Trophoblast cell (in vitro differentiated cells and primary cell): ENCODE measurements around the gene GLDN.

ENCODE experiments used
- DNase-seq, 2 donors: peaks; one replicate each; pipeline ENCODE4 v3.0.0-alpha.2; 2016
- H2AFZ ChIP-seq: 2 replicates; pipeline ENCODE4 v1.6.1; 2013; ENCODE audit warnings: low read length, moderate library complexity, mild to moderate bottlenecking; ENCODE audit not compliant: insufficient read depth, poor library complexity
- H2AK5ac ChIP-seq: 2 replicates; pipeline ENCODE4 v1.6.1; 2013; ENCODE audit warnings: mild to moderate bottlenecking, low read length
- H2BK120ac ChIP-seq: 2 replicates; pipeline ENCODE4 v1.6.1; 2013; ENCODE audit warnings: low read length, mild to moderate bottlenecking, moderate library complexity; ENCODE audit not compliant: insufficient read depth, poor library complexity
- H2BK12ac ChIP-seq: 2 replicates; pipeline ENCODE4 v1.6.1; 2013; ENCODE audit warnings: mild to moderate bottlenecking, low read length, moderate library complexity
- H2BK5ac ChIP-seq: 2 replicates; pipeline ENCODE4 v1.6.1; 2013; ENCODE audit warnings: low read length, low read depth, moderate library complexity, mild to moderate bottlenecking; ENCODE audit not compliant: poor library complexity
- H3K14ac ChIP-seq: 2 replicates; pipeline ENCODE4 v1.6.1; 2013; ENCODE audit warnings: mild to moderate bottlenecking, low read length
- H3K18ac ChIP-seq: 2 replicates; pipeline ENCODE4 v1.6.1; 2013; ENCODE audit warnings: mild to moderate bottlenecking, low read length
- H3K23ac ChIP-seq: 2 replicates; pipeline ENCODE4 v1.6.1; 2013; ENCODE audit warnings: low read length
- H3K27ac ChIP-seq: 2 replicates; pipeline ENCODE4 v1.5.1; 2013; ENCODE audit warnings: low read depth, mild to moderate bottlenecking, inconsistent platforms, low read length, moderate library complexity
- H3K27me3 ChIP-seq: 2 replicates; pipeline ENCODE4 v1.6.1; 2013; ENCODE audit warnings: inconsistent platforms, mild to moderate bottlenecking, low read length, moderate library complexity; ENCODE audit not compliant: insufficient read depth
- H3K36me3 ChIP-seq, 2 experiments: 1 replicate in 1 of 2; 2 replicates in 1 of 2; pipeline ENCODE4 v1.6.1; 2013; ENCODE audit warnings: low read length in 2 of 2, mild to moderate bottlenecking in 2 of 2, moderate library complexity in 1 of 2; ENCODE audit not compliant: insufficient read depth in 2 of 2, control insufficient read depth in 1 of 2
- H3K4ac ChIP-seq: 2 replicates; pipeline ENCODE4 v1.6.1; 2013; ENCODE audit warnings: low read depth, mild to moderate bottlenecking, low read length, moderate library complexity
- H3K4me1 ChIP-seq, 2 experiments: 1 replicate in 1 of 2; 2 replicates in 1 of 2; pipeline ENCODE4 v1.6.1; 2013; ENCODE audit warnings: low read length in 2 of 2, mild to moderate bottlenecking in 2 of 2, moderate library complexity in 1 of 2; ENCODE audit not compliant: insufficient read depth in 2 of 2, control insufficient read depth in 1 of 2
- H3K4me2 ChIP-seq: 2 replicates; pipeline ENCODE4 v1.6.1; 2013; ENCODE audit warnings: inconsistent platforms, mild to moderate bottlenecking, low read length, moderate library complexity
- H3K4me3 ChIP-seq: 2 replicates; pipeline ENCODE4 v1.5.1; 2013; ENCODE audit warnings: mild to moderate bottlenecking, low read depth, low read length, inconsistent platforms
- H3K79me1 ChIP-seq: one replicate; pipeline ENCODE4 v1.6.1; 2013; ENCODE audit warnings: low read length
- H3K79me2 ChIP-seq: 2 replicates; pipeline ENCODE4 v1.6.1; 2013; ENCODE audit warnings: low read length, mild to moderate bottlenecking; ENCODE audit not compliant: control insufficient read depth, insufficient read depth, poor library complexity
- H3K9ac ChIP-seq: 2 replicates; pipeline ENCODE4 v1.6.1; 2013; ENCODE audit warnings: mild to moderate bottlenecking, low read length
- H3K9me3 ChIP-seq: 2 replicates; pipeline ENCODE4 v1.6.1; 2013; ENCODE audit warnings: low read depth, mild to moderate bottlenecking, control low read depth, inconsistent platforms, low read length; ENCODE audit not compliant: insufficient read depth
- H4K12ac ChIP-seq: 2 replicates; pipeline ENCODE4 v1.6.1; 2013; ENCODE audit warnings: low read depth, mild to moderate bottlenecking, low read length, moderate library complexity
- H4K8ac ChIP-seq: 2 replicates; pipeline ENCODE4 v1.6.1; 2013; ENCODE audit warnings: low read depth, mild to moderate bottlenecking, low read length, moderate library complexity
- H4K91ac ChIP-seq: one replicate; pipeline ENCODE4 v1.6.1; 2013; ENCODE audit warnings: low read depth, mild to moderate bottlenecking, low read length, moderate library complexity
- WGBS: extraction: QIAGEN DNeasy Blood & Tissue Kit; methylation state at CpG from one replicate; pipeline ENCODE4 v1.1.7; 2013; ENCODE audit warnings: missing lambda C conversion rate; ENCODE audit not compliant: insufficient read length, insufficient coverage; ENCODE audit errors: extremely low coverage; 5-methylcytosine and 5-hydroxymethylcytosine counted together

GLDN gene

GRCh38 chr15:51375966-51376640 lies 34.6 kb downstream of the GLDN start:
- no peak overlapping the region for H2BK5ac ChIP-seq
- H3K4me3 ChIP-seq: no peak overlapping the region
- WGBS: no CpG with 5 or more reads among the region's 3 CpGs
- no peak overlapping the region for H3K4me2 ChIP-seq
- H4K8ac ChIP-seq: no peak overlapping the region
- DNase-seq: peak; percentile 68 to 98
- peaks cover 2% of the 10 kb centered on the region for H3K9me3 ChIP-seq
- no peak overlapping the region for H3K18ac ChIP-seq
- no peak overlapping the region for H3K9ac ChIP-seq
- no peaks in the 10 kb centered on the region for H3K79me2 ChIP-seq
- no peak overlapping the region for H2AFZ ChIP-seq
- no peak overlapping the region for H2AK5ac ChIP-seq
- no peak overlapping the region for H4K12ac ChIP-seq
- H3K4me1 ChIP-seq: peaks cover 0 to 3% of the 10 kb centered on the region in 2 experiments
- no peak overlapping the region for H3K4ac ChIP-seq
- peak overlapping the region; percentile 41 for H4K91ac ChIP-seq
- no peaks in the 10 kb centered on the region for H3K27me3 ChIP-seq
- H3K14ac ChIP-seq: no peak overlapping the region
- peaks cover 8% of the 10 kb centered on the region for H3K79me1 ChIP-seq
- H3K23ac ChIP-seq: no peak overlapping the region
- H2BK120ac ChIP-seq: no peak overlapping the region
- H3K36me3 ChIP-seq: no peaks in the 10 kb centered on the region
- no peak overlapping the region for H3K27ac ChIP-seq
- H2BK12ac ChIP-seq: no peak overlapping the region

- Histone ChIP-seq H3K9ac (no peak overlapping the region), H2BK120ac (no peak overlapping the region), H3K79me2 (no peaks in the 10 kb centered on the region), H4K12ac (no peak overlapping the region), H3K4me2 (no peak overlapping the region), H3K79me1 (peaks cover 8% of the 10 kb centered on the region), H2AK5ac (no peak overlapping the region), H3K27ac (no peak overlapping the region), H3K23ac (no peak overlapping the region), H4K8ac (no peak overlapping the region), H2AFZ (no peak overlapping the region), H3K36me3 (no peaks in the 10 kb centered on the region), H3K4me3 (no peak overlapping the region), H3K4me1 (peaks cover 0 to 3% of the 10 kb centered on the region in 2 experiments), H3K9me3 (peaks cover 2% of the 10 kb centered on the region), H3K27me3 (no peaks in the 10 kb centered on the region), H4K91ac (peak overlapping the region; percentile 45), H3K14ac (no peak overlapping the region), H3K4ac (no peak overlapping the region), H3K18ac (no peak overlapping the region), H2BK5ac (no peak overlapping the region), H2BK12ac (peak overlapping the region; percentile 87)
- DNase-seq: peak; percentile 65 to 92
- WGBS: no CpG with 5 or more reads among the region's 15 CpGs
These were observed 35.8 kb downstream of the GLDN start for GRCh38 chr15:51377038-51377786.

GRCh38 chr15:51378406-51378805 lies 37.0 kb downstream of the GLDN start:
- no peak overlapping the region for H4K8ac ChIP-seq
- H3K36me3 ChIP-seq: no peaks in the 10 kb centered on the region
- H3K79me1 ChIP-seq: peaks cover 8% of the 10 kb centered on the region
- no peak overlapping the region for H3K4me3 ChIP-seq
- no peak overlapping the region for H2BK12ac ChIP-seq
- no peaks in the 10 kb centered on the region for H3K79me2 ChIP-seq
- no peak overlapping the region for H3K23ac ChIP-seq
- no peak overlapping the region for H3K4ac ChIP-seq
- no peak overlapping the region for H3K14ac ChIP-seq
- H2BK120ac ChIP-seq: no peak overlapping the region
- peaks cover 2% of the 10 kb centered on the region for H3K9me3 ChIP-seq
- no peak overlapping the region for H4K12ac ChIP-seq
- no peaks in the 10 kb centered on the region for H3K27me3 ChIP-seq
- H3K27ac ChIP-seq: no peak overlapping the region
- H2AK5ac ChIP-seq: no peak overlapping the region
- no peak overlapping the region for H3K18ac ChIP-seq
- H3K4me2 ChIP-seq: no peak overlapping the region
- no peak overlapping the region for H3K9ac ChIP-seq
- no peak for DNase-seq
- peak overlapping the region; percentile 2 for H4K91ac ChIP-seq
- H2BK5ac ChIP-seq: no peak overlapping the region
- H3K4me1 ChIP-seq: peaks cover 0 to 3% of the 10 kb centered on the region in 2 experiments
- no CpG with 5 or more reads among the region's 4 CpGs for WGBS
- H2AFZ ChIP-seq: no peak overlapping the region

GRCh38 chr15:51379390-51379789 lies 37.9 kb downstream of the GLDN start:
- no peak overlapping the region for H3K9ac ChIP-seq
- no peak overlapping the region for H2AFZ ChIP-seq
- H3K27me3 ChIP-seq: no peaks in the 10 kb centered on the region
- H3K18ac ChIP-seq: no peak overlapping the region
- WGBS: no CpG with 5 or more reads among the region's 4 CpGs
- no peak overlapping the region for H2BK5ac ChIP-seq
- H3K9me3 ChIP-seq: peaks cover 2% of the 10 kb centered on the region
- H2AK5ac ChIP-seq: no peak overlapping the region
- no peak overlapping the region for H3K14ac ChIP-seq
- H3K4me2 ChIP-seq: no peak overlapping the region
- H3K4ac ChIP-seq: no peak overlapping the region
- H3K27ac ChIP-seq: no peak overlapping the region
- no peaks in the 10 kb centered on the region for H3K79me2 ChIP-seq
- H3K36me3 ChIP-seq: peaks cover 0 to 5% of the 10 kb centered on the region in 2 experiments
- peaks cover 0 to 3% of the 10 kb centered on the region in 2 experiments for H3K4me1 ChIP-seq
- H2BK12ac ChIP-seq: no peak overlapping the region
- H3K79me1 ChIP-seq: peaks cover 8% of the 10 kb centered on the region
- H4K91ac ChIP-seq: no peak overlapping the region
- H3K23ac ChIP-seq: no peak overlapping the region
- H4K8ac ChIP-seq: no peak overlapping the region
- no peak for DNase-seq
- no peak overlapping the region for H3K4me3 ChIP-seq
- no peak overlapping the region for H2BK120ac ChIP-seq
- H4K12ac ChIP-seq: no peak overlapping the region
